ENCODE measurements around the gene PRR33.
A peak's percentile ranks its signal among the peaks of the same experiment; 100 is the strongest.

PRR33 gene

DNA sequence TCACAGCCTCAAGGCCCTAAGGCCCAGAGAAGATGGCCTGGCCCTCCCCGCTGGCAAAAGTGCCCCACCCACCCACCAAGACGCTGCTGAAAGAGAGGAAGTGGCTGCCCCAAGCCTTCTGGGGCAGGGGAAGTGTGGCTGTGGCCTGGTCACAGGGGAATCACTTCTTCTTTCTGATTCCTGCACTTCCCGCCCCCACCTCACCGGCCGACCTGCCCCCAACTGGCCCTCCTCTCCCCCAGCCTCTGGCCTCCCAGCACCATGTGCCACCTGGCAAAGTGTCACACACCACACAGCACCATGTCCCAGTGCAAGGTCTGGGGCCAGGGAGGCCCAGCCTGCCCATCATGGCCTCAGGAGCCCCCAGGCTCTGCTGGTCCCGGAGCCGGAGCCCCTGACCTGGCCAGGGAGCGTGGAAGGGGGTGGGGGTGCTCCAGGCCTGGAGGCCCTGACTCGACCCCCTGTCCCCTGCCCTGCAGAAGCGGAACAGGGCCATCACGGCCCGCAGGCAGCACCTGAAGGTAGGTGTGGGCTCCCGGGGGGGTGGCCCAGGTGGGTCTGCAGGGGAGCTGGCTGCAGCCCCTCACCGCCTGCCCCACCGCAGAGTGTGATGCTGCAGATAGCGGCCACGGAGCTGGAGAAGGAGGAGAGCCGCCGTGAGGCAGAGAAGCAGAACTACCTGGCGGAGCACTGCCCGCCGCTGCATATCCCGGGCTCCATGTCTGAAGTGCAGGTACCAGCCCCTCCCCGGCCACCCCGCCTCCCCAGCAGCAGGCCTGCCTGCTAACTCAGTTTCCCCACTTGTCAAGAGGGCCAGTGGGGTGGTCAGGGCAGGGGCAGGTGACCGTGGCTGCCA, 51.5 kb downstream of the PRR33 start:
- Histone ChIP-seq H3K27me3 (ENCODE audit: control insufficient read depth, low read length) (peaks cover 7% of the 10 kb centered on the region; the same call in 1 of the 2 replicates), H3K4me2 (ENCODE audit: low read length) (peak overlapping the region; percentile 53), H3K4me1 (ENCODE audit: control insufficient read depth, low read length) (peaks cover 45% of the 10 kb centered on the region), H3F3A (ENCODE audit: control insufficient read depth, insufficient read depth) (0 out of 2 replicates have a peak, but pooled peaks cover 2% of the 10 kb centered on the region), H3K4me3 (ENCODE audit: low read length) (peak overlapping the region; percentile 51), H3K27ac (ENCODE audit: low read depth, low read length) (peak overlapping the region; percentile 23; the same call in 1 of the 2 replicates), H3K79me2 (ENCODE audit: control insufficient read depth, low read length) (no peaks in the 10 kb centered on the region), H4K20me1 (ENCODE audit: control insufficient read depth, insufficient read depth, low read depth, low read length) (no peaks in the 10 kb centered on the region), H3K9me2 (replicated peaks; ENCODE audit: control insufficient read depth, low read length) (no peaks in the 10 kb centered on the region), H3K36me3 (ENCODE audit: control insufficient read depth, low read length) (no peaks in the 10 kb centered on the region), H3K9me3 (ENCODE audit: control insufficient read depth, insufficient read depth, low read length) (no peaks in the 10 kb centered on the region)
- TF ChIP-seq EZH2phosphoT487 (IDR thresholded peaks at IDR 0.05; ENCODE audit: borderline replicate concordance, low read length): no peak
- TF ChIP-seq, protein P1, sequence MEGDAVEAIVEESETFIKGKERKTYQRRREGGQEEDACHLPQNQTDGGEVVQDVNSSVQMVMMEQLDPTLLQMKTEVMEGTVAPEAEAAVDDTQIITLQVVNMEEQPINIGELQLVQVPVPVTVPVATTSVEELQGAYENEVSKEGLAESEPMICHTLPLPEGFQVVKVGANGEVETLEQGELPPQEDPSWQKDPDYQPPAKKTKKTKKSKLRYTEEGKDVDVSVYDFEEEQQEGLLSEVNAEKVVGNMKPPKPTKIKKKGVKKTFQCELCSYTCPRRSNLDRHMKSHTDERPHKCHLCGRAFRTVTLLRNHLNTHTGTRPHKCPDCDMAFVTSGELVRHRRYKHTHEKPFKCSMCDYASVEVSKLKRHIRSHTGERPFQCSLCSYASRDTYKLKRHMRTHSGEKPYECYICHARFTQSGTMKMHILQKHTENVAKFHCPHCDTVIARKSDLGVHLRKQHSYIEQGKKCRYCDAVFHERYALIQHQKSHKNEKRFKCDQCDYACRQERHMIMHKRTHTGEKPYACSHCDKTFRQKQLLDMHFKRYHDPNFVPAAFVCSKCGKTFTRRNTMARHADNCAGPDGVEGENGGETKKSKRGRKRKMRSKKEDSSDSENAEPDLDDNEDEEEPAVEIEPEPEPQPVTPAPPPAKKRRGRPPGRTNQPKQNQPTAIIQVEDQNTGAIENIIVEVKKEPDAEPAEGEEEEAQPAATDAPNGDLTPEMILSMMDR (IDR thresholded peaks at IDR 0.05; ENCODE audit: low read depth, low read length, poor library complexity, severe bottlenecking): no peak

DNA sequence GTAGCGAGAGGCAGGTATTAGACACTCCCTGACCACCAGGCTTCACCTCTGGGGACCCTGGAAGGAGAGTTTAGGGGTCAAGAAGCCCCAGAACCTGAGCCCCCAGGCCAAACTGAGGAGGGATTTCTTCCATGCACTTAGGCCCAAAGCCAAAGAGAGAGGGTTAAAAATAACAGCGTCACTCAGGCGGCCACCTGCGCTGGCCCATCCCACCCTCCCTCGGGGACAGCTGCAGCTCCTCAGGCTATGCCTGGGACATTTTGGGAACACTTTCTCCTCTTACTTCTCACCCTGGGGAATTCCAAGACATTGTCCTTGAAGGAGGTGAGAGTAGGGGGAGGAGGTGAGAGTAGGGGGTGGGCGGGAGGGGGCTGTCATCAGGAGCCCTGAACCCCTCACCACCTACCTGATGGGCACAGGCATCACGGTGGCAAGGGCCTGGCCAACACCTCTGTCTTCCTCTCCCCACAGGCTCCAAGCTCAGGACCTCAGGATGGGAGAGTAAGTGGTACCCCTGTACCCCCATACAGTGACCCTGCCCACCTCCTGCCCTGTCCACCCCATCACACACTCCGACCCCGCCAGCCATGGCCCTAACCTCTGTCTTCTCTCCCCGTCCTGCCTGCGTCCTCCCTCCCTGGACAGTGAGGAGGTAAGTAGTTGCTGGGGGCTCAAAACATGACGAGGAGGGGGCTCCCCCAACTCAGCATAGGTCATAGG, 52.3 kb downstream of the PRR33 start:
- H3K4me1 ChIP-seq (ENCODE audit: control insufficient read depth, low read length): peaks cover 38% of the 10 kb centered on the region
- no peaks in the 10 kb centered on the region for H3K9me3 ChIP-seq (ENCODE audit: control insufficient read depth, insufficient read depth, low read length)
- peak overlapping the region; percentile 53 for H3K4me2 ChIP-seq (ENCODE audit: low read length)
- H3K27ac ChIP-seq (ENCODE audit: low read depth, low read length): 0 out of 2 replicates have a peak overlapping the region, but pooled peaks have one; percentile 23
- TF ChIP-seq, protein P1 (IDR thresholded peaks at IDR 0.05; ENCODE audit: low read depth, low read length, poor library complexity, severe bottlenecking): no peak
- TF ChIP-seq EZH2phosphoT487 (IDR thresholded peaks at IDR 0.05; ENCODE audit: borderline replicate concordance, low read length): no peak
- 0 out of 2 replicates have a peak, but pooled peaks cover 2% of the 10 kb centered on the region for H3F3A ChIP-seq (ENCODE audit: control insufficient read depth, insufficient read depth)
- no peaks in the 10 kb centered on the region for H3K27me3 ChIP-seq (ENCODE audit: control insufficient read depth, low read length)
- no peaks in the 10 kb centered on the region for H3K9me2 ChIP-seq (replicated peaks; ENCODE audit: control insufficient read depth, low read length)
- no peaks in the 10 kb centered on the region for H3K36me3 ChIP-seq (ENCODE audit: control insufficient read depth, low read length)
- no peaks in the 10 kb centered on the region for H4K20me1 ChIP-seq (ENCODE audit: control insufficient read depth, insufficient read depth, low read depth, low read length)
- peak overlapping the region; percentile 51 for H3K4me3 ChIP-seq (ENCODE audit: low read length)
- no peaks in the 10 kb centered on the region for H3K79me2 ChIP-seq (ENCODE audit: control insufficient read depth, low read length)

DNA sequence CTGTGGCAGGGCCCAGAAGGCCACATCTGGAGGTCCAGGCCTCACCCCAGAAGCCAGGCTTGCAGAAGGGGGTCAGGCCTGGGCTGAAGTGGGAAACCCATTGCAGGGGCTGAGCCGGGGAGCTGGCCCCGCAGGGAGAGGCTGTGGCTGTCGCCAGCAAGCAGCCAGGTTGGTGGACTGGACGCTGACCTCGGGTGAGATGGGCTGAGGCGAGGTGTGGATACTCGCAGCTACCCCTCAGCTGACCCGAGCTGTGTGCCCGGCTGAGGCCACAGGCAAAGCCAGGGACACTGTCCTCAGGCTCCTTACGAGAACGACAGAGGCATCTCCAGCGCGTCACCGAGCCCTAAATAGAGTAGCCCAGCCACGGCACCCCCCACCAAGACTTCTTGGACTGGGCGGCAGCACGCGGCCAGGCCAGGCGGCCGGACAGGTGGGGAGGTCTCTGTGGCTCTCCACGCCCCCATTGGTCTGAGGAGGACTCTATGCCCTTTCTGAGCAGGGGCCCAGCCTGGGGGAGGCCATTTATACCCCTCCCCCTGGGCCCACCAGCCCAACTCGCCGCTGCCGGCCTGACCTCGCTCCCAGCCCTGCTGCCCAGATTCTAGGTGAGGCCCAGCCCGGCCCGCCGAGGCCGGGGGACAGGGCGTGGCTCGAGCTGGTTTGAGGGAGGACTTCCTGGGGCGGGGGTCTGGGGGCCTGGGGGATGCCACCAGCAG, 53.1 kb downstream of the PRR33 start, which contains the start of gene TNNI2:
Gene TNNI2 (plus strand): TSS at position 556 of the 719 bp plus-strand sequence. CDS start 716 bp downstream, outside the sequence.
- H3K4me1 ChIP-seq (ENCODE audit: control insufficient read depth, low read length): peaks cover 30% of the 10 kb centered on the region

More for the DNA sequence above, 53.1 kb downstream of the PRR33 start, which contains the start of gene TNNI2:
- TF ChIP-seq EZH2phosphoT487 (IDR thresholded peaks at IDR 0.05; ENCODE audit: borderline replicate concordance, low read length): no peak
- TF ChIP-seq, protein P1 (IDR thresholded peaks at IDR 0.05; ENCODE audit: low read depth, low read length, poor library complexity, severe bottlenecking): no peak
- Histone ChIP-seq H3K4me2 (ENCODE audit: low read length) (peak within 1 kb of the TSS; percentile 53), H3K27me3 (ENCODE audit: control insufficient read depth, low read length) (no peaks in the 10 kb centered on the region), H3K79me2 (ENCODE audit: control insufficient read depth, low read length) (no peaks in the 10 kb centered on the region), H3K36me3 (ENCODE audit: control insufficient read depth, low read length) (no peaks in the 10 kb centered on the region), H3K4me3 (ENCODE audit: low read length) (peak within 1 kb of the TSS; percentile 51), H3K9me2 (replicated peaks; ENCODE audit: control insufficient read depth, low read length) (no peaks in the 10 kb centered on the region), H3K9me3 (ENCODE audit: control insufficient read depth, insufficient read depth, low read length) (no peaks in the 10 kb centered on the region), H3F3A (ENCODE audit: control insufficient read depth, insufficient read depth) (0 out of 2 replicates have a peak, but pooled peaks cover 2% of the 10 kb centered on the region), H4K20me1 (ENCODE audit: control insufficient read depth, insufficient read depth, low read depth, low read length) (no peaks in the 10 kb centered on the region), H3K27ac (ENCODE audit: low read depth, low read length) (0 out of 2 replicates have a peak within 1 kb of the TSS, but pooled peaks have one; percentile 23)
